ENCODE measurements around the gene TSPYL2.

Gene TSPYL2

DNA sequence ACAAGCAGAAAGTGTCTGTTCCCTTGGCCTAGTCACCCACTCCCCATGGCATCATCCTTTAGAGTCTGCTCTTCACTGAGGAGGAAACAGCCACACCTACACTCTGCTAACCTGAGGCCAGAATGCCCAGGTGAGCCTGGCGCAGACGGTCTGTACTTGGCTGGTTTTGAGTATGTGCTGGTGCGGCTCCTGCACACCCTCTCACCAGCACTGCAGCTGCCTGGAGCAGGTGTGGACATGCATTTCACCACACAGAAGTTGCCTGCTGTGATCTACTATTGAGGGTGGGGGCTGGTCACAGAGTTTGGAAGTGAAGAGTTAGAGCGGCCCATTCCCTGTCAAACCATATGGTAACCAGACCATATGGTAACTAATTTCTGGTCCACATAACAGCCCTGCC, 51.2 kb downstream of the TSPYL2 start:
- Histone ChIP-seq H3K4me1 (ENCODE audit: control insufficient read depth in 1 of 2, insufficient read depth in 2 of 2, low read length in 2 of 2) (no peaks in the 10 kb centered on the region), H3K9me3 (ENCODE audit: control insufficient read depth in 1 of 2, low read length in 2 of 2) (no peaks in the 10 kb centered on the region), H3K27me3 (ENCODE audit: low read depth, low read length) (no peaks in the 10 kb centered on the region), H3K4me3 (ENCODE audit: low read depth in 1 of 2, low read length in 2 of 2) (no peak overlapping the region), H3K36me3 (ENCODE audit: control insufficient read depth in 1 of 2, insufficient read depth in 2 of 2, low read length in 2 of 2) (peaks cover 0 to 4% of the 10 kb centered on the region in 2 donors), H3K27ac (ENCODE audit: low read length) (no peak overlapping the region)

GRCh38 chrX:53135581-53135980, 53.4 kb downstream of the TSPYL2 start:
- Histone ChIP-seq H3K36me3 (ENCODE audit: control insufficient read depth in 1 of 2, insufficient read depth in 2 of 2, low read length in 2 of 2) (peaks cover 0 to 4% of the 10 kb centered on the region in 2 donors), H3K27ac (ENCODE audit: low read length) (no peak overlapping the region)

More at GRCh38 chrX:53135581-53135980, 53.4 kb downstream of the TSPYL2 start:
- H3K9me3 ChIP-seq (ENCODE audit: control insufficient read depth in 1 of 2, low read length in 2 of 2) = no peaks in the 10 kb centered on the region
- H3K4me1 ChIP-seq (ENCODE audit: control insufficient read depth in 1 of 2, insufficient read depth in 2 of 2, low read length in 2 of 2) = no peaks in the 10 kb centered on the region
- H3K27me3 ChIP-seq (ENCODE audit: low read depth, low read length) = no peaks in the 10 kb centered on the region
- no peak overlapping the region for H3K4me3 ChIP-seq (ENCODE audit: low read depth in 1 of 2, low read length in 2 of 2)
